Stomach (tissue), 4 donors: ENCODE data around the gene PFKP.

Experiments
- POLR2AphosphoS5 ChIP-seq, 3 donors: sonication (generic); formaldehyde crosslinking; IDR thresholded peaks; one replicate each; pipeline ENCODE4 v1.6.1; 2016; ENCODE audit warnings: antibody characterized with exemption in 3 of 3
- TF ChIP-seq, protein P1 (sequence below), 7 experiments: fragments of 450-650 bp in 4 of 7; fragments of 200-600 bp in 3 of 7; sonication (generic) in 3 of 7; IDR thresholded peaks; one replicate each; pipeline ENCODE4 v1.5.1; 2016 to 2019; ENCODE audit warnings: antibody characterized with exemption in 7 of 7, control low read depth in 2 of 7, mild to moderate bottlenecking in 1 of 7

DNA sequence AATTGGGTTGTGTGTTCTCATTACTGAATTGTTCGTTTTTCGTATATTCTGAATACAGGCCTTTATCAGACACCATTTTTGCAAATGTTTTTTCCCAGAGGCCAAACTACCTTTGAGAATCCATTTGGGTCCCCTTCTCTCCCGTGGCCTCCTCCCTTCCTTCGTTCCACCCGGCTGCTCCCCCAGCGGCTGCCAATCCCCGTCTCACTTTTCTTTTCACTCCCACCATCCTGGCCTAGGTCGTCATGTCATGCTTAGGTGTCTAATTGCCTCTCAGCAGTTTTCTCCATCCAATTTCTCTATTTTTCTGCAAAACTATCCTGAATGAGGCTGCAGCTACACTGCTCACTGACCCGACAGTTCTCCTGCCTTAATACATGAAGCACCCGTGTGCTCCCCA, 87.3 kb downstream of the PFKP start:
- TF ChIP-seq POLR2AphosphoS5 (IDR thresholded peaks at IDR 0.05): no peak
- TF ChIP-seq, protein P1, sequence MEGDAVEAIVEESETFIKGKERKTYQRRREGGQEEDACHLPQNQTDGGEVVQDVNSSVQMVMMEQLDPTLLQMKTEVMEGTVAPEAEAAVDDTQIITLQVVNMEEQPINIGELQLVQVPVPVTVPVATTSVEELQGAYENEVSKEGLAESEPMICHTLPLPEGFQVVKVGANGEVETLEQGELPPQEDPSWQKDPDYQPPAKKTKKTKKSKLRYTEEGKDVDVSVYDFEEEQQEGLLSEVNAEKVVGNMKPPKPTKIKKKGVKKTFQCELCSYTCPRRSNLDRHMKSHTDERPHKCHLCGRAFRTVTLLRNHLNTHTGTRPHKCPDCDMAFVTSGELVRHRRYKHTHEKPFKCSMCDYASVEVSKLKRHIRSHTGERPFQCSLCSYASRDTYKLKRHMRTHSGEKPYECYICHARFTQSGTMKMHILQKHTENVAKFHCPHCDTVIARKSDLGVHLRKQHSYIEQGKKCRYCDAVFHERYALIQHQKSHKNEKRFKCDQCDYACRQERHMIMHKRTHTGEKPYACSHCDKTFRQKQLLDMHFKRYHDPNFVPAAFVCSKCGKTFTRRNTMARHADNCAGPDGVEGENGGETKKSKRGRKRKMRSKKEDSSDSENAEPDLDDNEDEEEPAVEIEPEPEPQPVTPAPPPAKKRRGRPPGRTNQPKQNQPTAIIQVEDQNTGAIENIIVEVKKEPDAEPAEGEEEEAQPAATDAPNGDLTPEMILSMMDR (IDR thresholded peaks at IDR 0.05): no peak
